Activated CD4-positive, alpha-beta memory T cell treated with anti-CD3 and anti-CD28 coated beads for 36 hours (primary cell): Measurements from ENCODE around the gene FLNA. TPM values are rescaled to one million over a fixed set of nuclear protein-coding genes. Genes with fewer than 3 reads are reported as not detected.
"Not testable (repeated sequence)": the region's sequence is repeated elsewhere in the genome, so short reads cannot be mapped to it uniquely, and the experiment has no call there.

Source experiments
- CTCF ChIA-PET: fragments of 350-600 bp; sonication (Branson Sonifier 250); formaldehyde crosslinking; loops from one replicate; lab custom pipeline; 2021; ENCODE audit warnings: antibody characterized with exemption, inconsistent platforms; lab: Charles Lee
- POLR2A ChIA-PET: fragments of 350-600 bp; sonication (Branson Sonifier 250); formaldehyde crosslinking; loops from one replicate; lab custom pipeline; 2021; ENCODE audit warnings: antibody characterized with exemption; lab: Charles Lee
- DNase-seq: peaks from one replicate; pipeline ENCODE4 v3.0.0-alpha.2; 2020
- H3K27ac Mint-ChIP-seq: one replicate; pipeline ENCODE4 v1.8.0; 2021; ENCODE audit warnings: mixed read lengths
- H3K27me3 Mint-ChIP-seq: one replicate; pipeline ENCODE4 v1.8.0; 2021; ENCODE audit warnings: mixed read lengths
- H3K36me3 Mint-ChIP-seq: one replicate; pipeline ENCODE4 v1.8.0; 2021; ENCODE audit warnings: mixed read lengths
- H3K4me1 Mint-ChIP-seq: one replicate; pipeline ENCODE4 v1.8.0; 2021; ENCODE audit warnings: low read depth, mixed read lengths
- H3K4me3 Mint-ChIP-seq: one replicate; pipeline ENCODE4 v1.8.0; 2021; ENCODE audit warnings: mild to moderate bottlenecking, mixed read lengths
- H3K9me3 Mint-ChIP-seq: one replicate; pipeline ENCODE4 v1.8.0; 2021; ENCODE audit warnings: mixed read lengths
- intact Hi-C: fragments of 100-400 bp; cut with micrococcal nuclease; formaldehyde crosslinking; loops from one replicate; pipeline ENCODE4 v1.15.1; 2023
- total RNA-seq, 2 experiments: library from RNA; stranded (reverse); gene quantifications; one replicate each; pipeline ENCODE4 v1.2.3, GENCODE V29; 2021

The FLNA gene
- total RNA-seq, 2 experiments from 2014 or later: 1,023 to 1,032 TPM

- ChIA-PET POLR2A (no interaction called here), CTCF (no interaction called here)
- peaks cover 21% of the 10 kb centered on the region for H3K36me3 Mint-ChIP-seq
- peaks cover 43% of the 10 kb centered on the region for H3K4me1 Mint-ChIP-seq
- intact Hi-C loops: no loop called here
- DNase-seq: no peak
- no peaks in the 10 kb centered on the region for H3K9me3 Mint-ChIP-seq
- H3K4me3 Mint-ChIP-seq: no peak overlapping the region
- H3K27me3 Mint-ChIP-seq: no peaks in the 10 kb centered on the region
- H3K27ac Mint-ChIP-seq: no peak overlapping the region
These were observed 21.1 kb downstream of the FLNA start for GRCh38 chrX:154353172-154353843.

GRCh38 chrX:154352466-154352865, 22.0 kb downstream of the FLNA start:
- Mint-ChIP-seq H3K9me3 (no peaks in the 10 kb centered on the region), H3K4me1 (peaks cover 44% of the 10 kb centered on the region), H3K27me3 (no peaks in the 10 kb centered on the region), H3K27ac (peak overlapping the region; percentile 72), H3K4me3 (no peak overlapping the region), H3K36me3 (peaks cover 19% of the 10 kb centered on the region)
- ChIA-PET POLR2A (interaction anchor here (1.5 kb wide), 1 partner anchor 16 kb away, joined by 4 read pairs; no protein-coding TSS in a partner anchor), CTCF (no interaction called here)
- intact Hi-C loops: no loop called here
- DNase-seq: no peak

- no peaks in the 10 kb centered on the region for H3K27me3 Mint-ChIP-seq
- H3K4me1 Mint-ChIP-seq: peaks cover 45% of the 10 kb centered on the region
- H3K36me3 Mint-ChIP-seq: peaks cover 18% of the 10 kb centered on the region
- POLR2A ChIA-PET: interaction anchor here (1.5 kb wide), 1 partner anchor 17 kb away, joined by 4 read pairs; no protein-coding TSS in a partner anchor
- no peak for DNase-seq
- CTCF ChIA-PET: no interaction called here
- no peak overlapping the region for H3K4me3 Mint-ChIP-seq
- H3K27ac Mint-ChIP-seq: peak overlapping the region; percentile 79
- no peaks in the 10 kb centered on the region for H3K9me3 Mint-ChIP-seq
- intact Hi-C loops: no loop called here
These were observed 22.4 kb downstream of the FLNA start for GRCh38 chrX:154352012-154352401.

GRCh38 chrX:154351183-154352011, 23.0 kb downstream of the FLNA start:
- Mint-ChIP-seq H3K4me1 (peaks cover 44% of the 10 kb centered on the region), H3K4me3 (no peak overlapping the region), H3K27me3 (no peaks in the 10 kb centered on the region), H3K36me3 (peaks cover 17% of the 10 kb centered on the region), H3K27ac (peak overlapping the region; percentile 79), H3K9me3 (no peaks in the 10 kb centered on the region)
- DNase-seq: no peak
- ChIA-PET CTCF (no interaction called here), POLR2A (interaction anchor here (1.0 to 1.5 kb wide), 2 partner anchors 11 to 17 kb away, joined by 3 to 4 read pairs; no protein-coding TSS in a partner anchor)
- intact Hi-C loops: no loop called here

GRCh38 chrX:154350429-154351182, 23.8 kb downstream of the FLNA start:
- intact Hi-C loops: no loop called here
- ChIA-PET CTCF (no interaction called here), POLR2A (interaction anchor here (1.0 kb wide), 1 partner anchor 11 kb away, joined by 3 read pairs; no protein-coding TSS in a partner anchor)
- H3K27ac Mint-ChIP-seq: no peak overlapping the region
- peaks cover 40% of the 10 kb centered on the region for H3K4me1 Mint-ChIP-seq
- no peak for DNase-seq
- H3K9me3 Mint-ChIP-seq: no peaks in the 10 kb centered on the region
- peaks cover 15% of the 10 kb centered on the region for H3K36me3 Mint-ChIP-seq
- H3K27me3 Mint-ChIP-seq: no peaks in the 10 kb centered on the region
- H3K4me3 Mint-ChIP-seq: no peak overlapping the region

GRCh38 chrX:154349979-154350378, 24.5 kb downstream of the FLNA start:
- DNase-seq: no peak
- intact Hi-C loops: no loop called here
- ChIA-PET CTCF (no interaction called here), POLR2A (interaction anchor here (1.0 to 1.6 kb wide), 2 partner anchors 12 to 34 kb away, joined by 3 to 4 read pairs; no protein-coding TSS in a partner anchor)
- H3K27ac Mint-ChIP-seq: no peak overlapping the region
- no peak overlapping the region for H3K4me3 Mint-ChIP-seq
- peaks cover 40% of the 10 kb centered on the region for H3K4me1 Mint-ChIP-seq
- no peaks in the 10 kb centered on the region for H3K27me3 Mint-ChIP-seq
- peaks cover 15% of the 10 kb centered on the region for H3K36me3 Mint-ChIP-seq
- H3K9me3 Mint-ChIP-seq: no peaks in the 10 kb centered on the region

- CTCF ChIA-PET: interaction anchor here (1.6 kb wide), 1 partner anchor 24 kb away, joined by 3 read pairs; no protein-coding TSS in a partner anchor
- no peaks in the 10 kb centered on the region for H3K9me3 Mint-ChIP-seq
- H3K27me3 Mint-ChIP-seq: no peaks in the 10 kb centered on the region
- no peak overlapping the region for H3K4me3 Mint-ChIP-seq
- no peak for DNase-seq
- peaks cover 13% of the 10 kb centered on the region for H3K36me3 Mint-ChIP-seq
- peaks cover 40% of the 10 kb centered on the region for H3K4me1 Mint-ChIP-seq
- POLR2A ChIA-PET: interaction anchor here (1.1 to 1.6 kb wide), 2 partner anchors 16 to 34 kb away, joined by 3 to 4 read pairs; no protein-coding TSS in a partner anchor
- H3K27ac Mint-ChIP-seq: no peak overlapping the region
- intact Hi-C loops: no loop called here
These were observed 25.0 kb downstream of the FLNA start for GRCh38 chrX:154349359-154349935.

- Mint-ChIP-seq H3K4me3 (no peak overlapping the region), H3K27ac (no peak overlapping the region), H3K4me1 (peaks cover 35% of the 10 kb centered on the region), H3K9me3 (no peaks in the 10 kb centered on the region), H3K36me3 (peaks cover 13% of the 10 kb centered on the region), H3K27me3 (no peaks in the 10 kb centered on the region)
- intact Hi-C loops: no loop called here
- DNase-seq: no peak
- ChIA-PET CTCF (interaction anchor here (1.6 kb wide), 1 partner anchor 25 kb away, joined by 3 read pairs; no protein-coding TSS in a partner anchor), POLR2A (interaction anchor here (1.1 to 1.6 kb wide), 2 partner anchors 17 to 35 kb away, joined by 3 to 4 read pairs; no protein-coding TSS in a partner anchor)
These were observed 25.6 kb downstream of the FLNA start for GRCh38 chrX:154348646-154349358.

GRCh38 chrX:154348114-154348531, 26.3 kb downstream of the FLNA start:
- intact Hi-C loops: no loop called here
- H3K27me3 Mint-ChIP-seq: no peaks in the 10 kb centered on the region
- no peak overlapping the region for H3K4me3 Mint-ChIP-seq

GRCh38 chrX:154343620-154344019, 30.8 kb downstream of the FLNA start:
- H3K36me3 Mint-ChIP-seq, H3K9me3 Mint-ChIP-seq, H3K27ac Mint-ChIP-seq, POLR2A ChIA-PET, intact Hi-C loops, H3K27me3 Mint-ChIP-seq, DNase-seq, H3K4me3 Mint-ChIP-seq, CTCF ChIA-PET: not testable (repeated sequence)
- H3K4me1 Mint-ChIP-seq: peaks cover 11% of the 10 kb centered on the region

More at GRCh38 chrX:154348114-154348531, 26.3 kb downstream of the FLNA start:
- POLR2A ChIA-PET: interaction anchor here (1.1 kb wide), 1 partner anchor 17 kb away, joined by 3 read pairs; no protein-coding TSS in a partner anchor
- Mint-ChIP-seq H3K4me1 (peaks cover 29% of the 10 kb centered on the region), H3K27ac (peak overlapping the region; percentile 49), H3K36me3 (peaks cover 11% of the 10 kb centered on the region), H3K9me3 (no peaks in the 10 kb centered on the region)
- DNase-seq: no peak
- CTCF ChIA-PET: interaction anchor here (1.6 kb wide), 1 partner anchor 25 kb away, joined by 3 read pairs; no protein-coding TSS in a partner anchor

GRCh38 chrX:154343063-154343462, 31.4 kb downstream of the FLNA start:
- DNase-seq, H3K9me3 Mint-ChIP-seq, H3K36me3 Mint-ChIP-seq, intact Hi-C loops, POLR2A ChIA-PET, H3K27me3 Mint-ChIP-seq, H3K4me3 Mint-ChIP-seq, H3K4me1 Mint-ChIP-seq, H3K27ac Mint-ChIP-seq, CTCF ChIA-PET: not testable (repeated sequence)
